HepG2 (cell line): ENCODE measurements around the gene ATG2A. TPM values are rescaled to one million over a fixed set of nuclear protein-coding genes. Genes with fewer than 3 reads are reported as not detected.

Experiments used
- ADNP ChIP-seq: sonication (generic); formaldehyde crosslinking; IDR thresholded peaks from 2 replicates; pipeline ENCODE4 v1.4.0; 2020; ENCODE audit warnings: missing genetic modification reagents
- CREM ChIP-seq, 2 experiments: sonication (generic) in 1 of 2; formaldehyde crosslinking in 1 of 2; IDR thresholded peaks; 2 replicates each; pipeline versions ENCODE4 v1.4.0 to v1.6.1; 2016 to 2020; ENCODE audit warnings: antibody characterized with exemption in 1 of 2, mild to moderate bottlenecking in 1 of 2, missing genetic modification reagents in 1 of 2
- HDAC2 ChIP-seq: sonication (generic); formaldehyde crosslinking; IDR thresholded peaks from 2 replicates; pipeline ENCODE4 v1.4.0; 2020; ENCODE audit warnings: missing genetic modification reagents
- HNRNPUL1 ChIP-seq: fragments of 200-400 bp; formaldehyde crosslinking; IDR thresholded peaks from 2 replicates; pipeline ENCODE4 v1.6.1; 2017; ENCODE audit warnings: low read depth, mild to moderate bottlenecking, low read length, moderate library complexity
- MLLT10 ChIP-seq: sonication (generic); formaldehyde crosslinking; IDR thresholded peaks from 2 replicates; pipeline ENCODE4 v1.4.0; 2020; ENCODE audit warnings: missing genetic modification reagents
- NFE2L1 ChIP-seq: sonication (generic); formaldehyde crosslinking; IDR thresholded peaks from 2 replicates; pipeline ENCODE4 v1.4.0; 2020; ENCODE audit warnings: missing genetic modification reagents, mild to moderate bottlenecking, borderline replicate concordance
- SOX13 ChIP-seq, 3 experiments: fragments of 450-650 bp in 1 of 3; sonication (generic) in 1 of 3; formaldehyde crosslinking in 1 of 3; IDR thresholded peaks in 2 of 3; conservative IDR thresholded peaks in 1 of 3; 2 replicates each; pipeline versions ENCODE4 v1.5.0 to v1.6.1; 2016 to 2020; ENCODE audit warnings: antibody characterized with exemption in 1 of 3, mild to moderate bottlenecking in 1 of 3, missing compliant biosample characterization in 1 of 3, missing genetic modification reagents in 1 of 3, moderate library complexity in 1 of 3
- TCF12 ChIP-seq, 2 experiments: fragments of 450-650 bp in 1 of 2; sonication (generic) in 1 of 2; formaldehyde crosslinking in 1 of 2; IDR thresholded peaks; 2 replicates each; pipeline versions ENCODE4 v1.6.1 to v1.8.0; 2017 to 2022; ENCODE audit warnings: antibody characterized with exemption in 1 of 2, mild to moderate bottlenecking in 1 of 2, missing genetic modification reagents in 1 of 2, moderate library complexity in 1 of 2
- U2AF1 ChIP-seq: fragments of 200-400 bp; formaldehyde crosslinking; optimal IDR thresholded peaks from 2 replicates; pipeline ENCODE3; 2017; ENCODE audit warnings: mild to moderate bottlenecking, low read depth, low read length
- ZNF652 ChIP-seq: IDR thresholded peaks from 2 replicates; pipeline ENCODE4 v1.6.1; 2016; ENCODE audit warnings: low read depth, borderline replicate concordance
- ZNF660 ChIP-seq: sonication (generic); formaldehyde crosslinking; IDR thresholded peaks from 2 replicates; pipeline ENCODE4 v1.5.1; 2020; ENCODE audit warnings: mild to moderate bottlenecking, low read depth, missing genetic modification reagents, borderline replicate concordance
- ZNF883 ChIP-seq: sonication (generic); formaldehyde crosslinking; IDR thresholded peaks from 2 replicates; pipeline ENCODE4 v1.5.1; 2020; ENCODE audit warnings: mild to moderate bottlenecking, missing genetic modification reagents; ENCODE audit errors: not compliant biosample characterization
- polyA plus RNA-seq, 8 experiments: library from polyadenylated mRNA; depleted of rRNA in 3 of 8; stranded (reverse) in 7 of 8; unstranded in 1 of 8; fragments of >200 nt; fragmentation: Illumina TruSeq in 4 of 8; extraction: Trizol in 4 of 8; gene quantifications; 2 replicates each; pipeline versions ENCODE4 v1.2.1 to v1.2.3, GENCODE V29; 2011 to 2016; ENCODE audit warnings: low read depth in 4 of 8, missing spikeins in 1 of 8, mixed read lengths in 1 of 8; ENCODE audit not compliant: insufficient read depth in 1 of 8
- total RNA-seq, 5 experiments: library from RNA; depleted of rRNA; stranded (reverse); fragments of >200 nt; fragmentation: Illumina TruSeq; extraction: Trizol; gene quantifications; 2 replicates each; pipeline ENCODE4 v1.2.3, GENCODE V29; 2016; ENCODE audit warnings: low read depth in 1 of 5
- TF ChIP-seq, protein P1 (sequence below): sonication (generic); formaldehyde crosslinking; IDR thresholded peaks from 2 replicates; pipeline ENCODE4 v1.8.0; 2022; ENCODE audit warnings: missing genetic modification reagents, mild to moderate bottlenecking, borderline replicate concordance
- TF ChIP-seq, protein P2 (sequence below): sonication (generic); formaldehyde crosslinking; IDR thresholded peaks from 2 replicates; pipeline ENCODE4 v1.4.0; 2020; ENCODE audit warnings: mild to moderate bottlenecking, low read depth, missing genetic modification reagents
- TF ChIP-seq, protein P3 (sequence below): sonication (generic); formaldehyde crosslinking; IDR thresholded peaks from 2 replicates; pipeline ENCODE4 v1.4.0; 2020; ENCODE audit warnings: missing genetic modification reagents
- TF ChIP-seq, protein P4 (sequence below): sonication (generic); formaldehyde crosslinking; IDR thresholded peaks from 2 replicates; pipeline ENCODE4 v1.4.0; 2020; ENCODE audit warnings: mild to moderate bottlenecking, missing genetic modification reagents
- TF ChIP-seq, protein P5 (sequence below): sonication (generic); formaldehyde crosslinking; IDR thresholded peaks from 2 replicates; pipeline ENCODE4 v1.5.0; 2020; ENCODE audit warnings: missing genetic modification reagents, mild to moderate bottlenecking, borderline replicate concordance

The ATG2A gene
- total and polyA plus RNA-seq, 2 of the 13 experiments (the other 11 are each of a cell fraction or from before 2014, with no cell fraction given) = 6.7 to 8.0 TPM

DNA sequence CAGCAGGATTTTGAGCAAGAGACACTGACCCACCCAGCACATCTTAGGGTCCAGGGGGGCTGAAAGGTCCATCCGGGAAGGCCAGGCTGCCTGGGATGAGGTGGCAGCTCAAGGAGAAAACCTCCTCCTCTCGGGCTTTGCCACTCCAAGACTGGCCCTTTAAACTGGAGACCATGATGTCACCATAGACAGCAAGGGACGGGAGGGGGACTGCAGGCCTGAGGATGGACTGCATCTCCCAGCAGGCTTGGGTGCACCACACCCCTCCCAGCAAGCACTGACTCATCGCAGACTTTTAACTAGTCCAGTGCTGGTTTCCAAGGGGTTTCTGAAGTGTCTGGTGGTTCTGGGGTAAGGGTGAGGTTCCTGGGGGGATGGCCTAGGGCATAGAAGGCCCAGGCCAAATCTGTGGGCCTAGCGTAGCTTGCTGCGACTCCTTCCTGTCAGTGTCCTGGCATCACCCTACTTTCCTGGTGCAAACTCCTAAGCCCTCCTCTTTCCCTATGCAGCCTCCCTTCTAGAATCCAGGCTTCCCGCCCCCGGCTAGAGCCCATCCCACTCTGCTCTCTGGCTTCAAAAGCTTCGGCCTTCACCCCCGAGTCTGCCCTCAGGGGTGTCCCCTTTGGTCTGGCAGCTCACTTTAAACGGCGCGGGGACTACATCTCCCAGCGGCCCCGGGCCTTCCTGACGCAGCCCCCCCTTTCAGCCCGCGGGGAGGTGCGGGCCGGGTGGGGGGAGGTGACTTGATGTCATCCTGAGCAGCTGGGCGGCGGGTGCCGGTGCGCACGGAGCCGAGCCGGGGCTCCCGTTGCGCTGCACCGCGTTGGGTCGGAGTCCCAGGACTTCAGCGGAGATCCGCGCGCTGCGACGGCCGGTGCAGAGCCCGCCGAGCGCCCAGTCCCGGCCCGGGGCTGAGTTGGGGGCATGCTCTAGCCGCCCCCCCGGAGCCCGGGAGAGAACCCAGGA is 7.2 kb upstream of the ATG2A start, which contains the start of gene PPP2R5B (continued):
- TF ChIP-seq, protein P1, sequence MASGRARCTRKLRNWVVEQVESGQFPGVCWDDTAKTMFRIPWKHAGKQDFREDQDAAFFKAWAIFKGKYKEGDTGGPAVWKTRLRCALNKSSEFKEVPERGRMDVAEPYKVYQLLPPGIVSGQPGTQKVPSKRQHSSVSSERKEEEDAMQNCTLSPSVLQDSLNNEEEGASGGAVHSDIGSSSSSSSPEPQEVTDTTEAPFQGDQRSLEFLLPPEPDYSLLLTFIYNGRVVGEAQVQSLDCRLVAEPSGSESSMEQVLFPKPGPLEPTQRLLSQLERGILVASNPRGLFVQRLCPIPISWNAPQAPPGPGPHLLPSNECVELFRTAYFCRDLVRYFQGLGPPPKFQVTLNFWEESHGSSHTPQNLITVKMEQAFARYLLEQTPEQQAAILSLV (CRISPR knock-in tag) = 0 out of 2 replicates have a peak, but pooled peaks have one; percentile 36
- no peak for TF ChIP-seq ADNP (CRISPR knock-in tag)
- TF ChIP-seq, protein P2, sequence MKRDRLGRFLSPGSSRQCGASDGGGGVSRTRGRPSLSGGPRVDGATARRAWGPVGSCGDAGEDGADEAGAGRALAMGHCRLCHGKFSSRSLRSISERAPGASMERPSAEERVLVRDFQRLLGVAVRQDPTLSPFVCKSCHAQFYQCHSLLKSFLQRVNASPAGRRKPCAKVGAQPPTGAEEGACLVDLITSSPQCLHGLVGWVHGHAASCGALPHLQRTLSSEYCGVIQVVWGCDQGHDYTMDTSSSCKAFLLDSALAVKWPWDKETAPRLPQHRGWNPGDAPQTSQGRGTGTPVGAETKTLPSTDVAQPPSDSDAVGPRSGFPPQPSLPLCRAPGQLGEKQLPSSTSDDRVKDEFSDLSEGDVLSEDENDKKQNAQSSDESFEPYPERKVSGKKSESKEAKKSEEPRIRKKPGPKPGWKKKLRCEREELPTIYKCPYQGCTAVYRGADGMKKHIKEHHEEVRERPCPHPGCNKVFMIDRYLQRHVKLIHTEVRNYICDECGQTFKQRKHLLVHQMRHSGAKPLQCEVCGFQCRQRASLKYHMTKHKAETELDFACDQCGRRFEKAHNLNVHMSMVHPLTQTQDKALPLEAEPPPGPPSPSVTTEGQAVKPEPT (CRISPR knock-in tag) = no peak
- TF ChIP-seq U2AF1 = peak; percentile 87
- TF ChIP-seq, protein P3, sequence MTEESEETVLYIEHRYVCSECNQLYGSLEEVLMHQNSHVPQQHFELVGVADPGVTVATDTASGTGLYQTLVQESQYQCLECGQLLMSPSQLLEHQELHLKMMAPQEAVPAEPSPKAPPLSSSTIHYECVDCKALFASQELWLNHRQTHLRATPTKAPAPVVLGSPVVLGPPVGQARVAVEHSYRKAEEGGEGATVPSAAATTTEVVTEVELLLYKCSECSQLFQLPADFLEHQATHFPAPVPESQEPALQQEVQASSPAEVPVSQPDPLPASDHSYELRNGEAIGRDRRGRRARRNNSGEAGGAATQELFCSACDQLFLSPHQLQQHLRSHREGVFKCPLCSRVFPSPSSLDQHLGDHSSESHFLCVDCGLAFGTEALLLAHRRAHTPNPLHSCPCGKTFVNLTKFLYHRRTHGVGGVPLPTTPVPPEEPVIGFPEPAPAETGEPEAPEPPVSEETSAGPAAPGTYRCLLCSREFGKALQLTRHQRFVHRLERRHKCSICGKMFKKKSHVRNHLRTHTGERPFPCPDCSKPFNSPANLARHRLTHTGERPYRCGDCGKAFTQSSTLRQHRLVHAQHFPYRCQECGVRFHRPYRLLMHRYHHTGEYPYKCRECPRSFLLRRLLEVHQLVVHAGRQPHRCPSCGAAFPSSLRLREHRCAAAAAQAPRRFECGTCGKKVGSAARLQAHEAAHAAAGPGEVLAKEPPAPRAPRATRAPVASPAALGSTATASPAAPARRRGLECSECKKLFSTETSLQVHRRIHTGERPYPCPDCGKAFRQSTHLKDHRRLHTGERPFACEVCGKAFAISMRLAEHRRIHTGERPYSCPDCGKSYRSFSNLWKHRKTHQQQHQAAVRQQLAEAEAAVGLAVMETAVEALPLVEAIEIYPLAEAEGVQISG = peak; percentile 83
- TF ChIP-seq ZNF883 = no peak
- TF ChIP-seq, protein P4, sequence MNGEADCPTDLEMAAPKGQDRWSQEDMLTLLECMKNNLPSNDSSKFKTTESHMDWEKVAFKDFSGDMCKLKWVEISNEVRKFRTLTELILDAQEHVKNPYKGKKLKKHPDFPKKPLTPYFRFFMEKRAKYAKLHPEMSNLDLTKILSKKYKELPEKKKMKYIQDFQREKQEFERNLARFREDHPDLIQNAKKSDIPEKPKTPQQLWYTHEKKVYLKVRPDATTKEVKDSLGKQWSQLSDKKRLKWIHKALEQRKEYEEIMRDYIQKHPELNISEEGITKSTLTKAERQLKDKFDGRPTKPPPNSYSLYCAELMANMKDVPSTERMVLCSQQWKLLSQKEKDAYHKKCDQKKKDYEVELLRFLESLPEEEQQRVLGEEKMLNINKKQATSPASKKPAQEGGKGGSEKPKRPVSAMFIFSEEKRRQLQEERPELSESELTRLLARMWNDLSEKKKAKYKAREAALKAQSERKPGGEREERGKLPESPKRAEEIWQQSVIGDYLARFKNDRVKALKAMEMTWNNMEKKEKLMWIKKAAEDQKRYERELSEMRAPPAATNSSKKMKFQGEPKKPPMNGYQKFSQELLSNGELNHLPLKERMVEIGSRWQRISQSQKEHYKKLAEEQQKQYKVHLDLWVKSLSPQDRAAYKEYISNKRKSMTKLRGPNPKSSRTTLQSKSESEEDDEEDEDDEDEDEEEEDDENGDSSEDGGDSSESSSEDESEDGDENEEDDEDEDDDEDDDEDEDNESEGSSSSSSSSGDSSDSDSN (CRISPR knock-in tag) = peak; percentile 74
- peak; percentile 96 for TF ChIP-seq CREM (IDR thresholded peaks at IDR 0.05)
- no peak for TF ChIP-seq CREM (CRISPR knock-in tag; IDR thresholded peaks at IDR 0.05)
- TF ChIP-seq, protein P5, sequence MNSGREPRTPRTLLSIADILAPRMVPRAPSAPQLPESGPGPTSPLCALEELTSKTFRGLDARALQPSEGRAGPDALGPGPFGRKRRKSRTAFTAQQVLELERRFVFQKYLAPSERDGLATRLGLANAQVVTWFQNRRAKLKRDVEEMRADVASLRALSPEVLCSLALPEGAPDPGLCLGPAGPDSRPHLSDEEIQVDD (CRISPR knock-in tag) = no peak
- TF ChIP-seq ZNF660 (CRISPR knock-in tag) = no peak
- TF ChIP-seq MLLT10 (CRISPR knock-in tag) = no peak
- TF ChIP-seq HDAC2 = peak; percentile 45; the same call in 1 of the 2 replicates
- no peak for TF ChIP-seq TCF12 (IDR thresholded peaks at IDR 0.05)
- peak; percentile 60 for TF ChIP-seq TCF12 (CRISPR knock-in tag; IDR thresholded peaks at IDR 0.05)
- no peak for TF ChIP-seq HNRNPUL1
- TF ChIP-seq SOX13 (IDR thresholded peaks at IDR 0.05) = no peak
- peak in 1 of 2 experiments; percentile 23; a peak in 1 of 4 replicates for TF ChIP-seq SOX13 (CRISPR knock-in tag; conservative IDR thresholded peaks at IDR 0.05 in 1 of 2, IDR thresholded peaks at IDR 0.05 in 1 of 2)
- peak; percentile 99 for TF ChIP-seq ZNF652
- no peak for TF ChIP-seq NFE2L1 (CRISPR knock-in tag)
